SK-N-SH (cell line): Measurements from ENCODE around the gene NOD1. TPM values are rescaled to one million over a fixed set of nuclear protein-coding genes. Genes with fewer than 3 reads are reported as not detected.

Experiments used
- CTCF ChIA-PET: fragments of 300-600, 350-600 bp; formaldehyde crosslinking; extraction: SDS; loops from one replicate; lab custom pipeline; 2021; lab: Yijun Ruan, JAX
- POLR2A ChIA-PET: fragments of 350-600 bp; sonication (Branson Sonifier 250); formaldehyde crosslinking; extraction: SDS; loops from one replicate; lab custom pipeline; 2020; ENCODE audit warnings: antibody characterized with exemption, inconsistent platforms; lab: Yijun Ruan, JAX
- DNase-seq: peaks from one replicate; pipeline ENCODE4 v3.0.0; 2012
- H2AFZ ChIP-seq: fragments of 200-600 bp; sonication (generic); 2 replicates; pipeline ENCODE4 v1.8.1; 2016; ENCODE audit warnings: antibody characterized with exemption, mild to moderate bottlenecking, low read depth
- H3F3A ChIP-seq: fragments of 200-600 bp; sonication (generic); replicated peaks from 2 replicates; pipeline ENCODE3; 2016; ENCODE audit warnings: antibody characterized with exemption, mild to moderate bottlenecking; ENCODE audit not compliant: insufficient read depth
- H3K27ac ChIP-seq, 2 experiments: fragments of 200-500 bp in 1 of 2; fragments of 200-600 bp in 1 of 2; sonication (Bioruptor generic) in 1 of 2; sonication (generic), shearing (Covaris generic) in 1 of 2; 2 replicates each; pipeline versions ENCODE4 v1.5.1 to v1.6.1; 2014 to 2016; ENCODE audit warnings: low read depth in 2 of 2, inconsistent platforms in 1 of 2, low read length in 1 of 2, mild to moderate bottlenecking in 1 of 2, mixed read lengths in 1 of 2
- H3K27me3 ChIP-seq: fragments of 200-600 bp; sonication (generic), shearing (Covaris generic); 2 replicates; pipeline ENCODE4 v1.6.1; 2016; ENCODE audit warnings: mixed run types; ENCODE audit not compliant: insufficient read depth
- H3K36me3 ChIP-seq, 2 experiments: fragments of 200-500 bp in 1 of 2; fragments of 200-600 bp in 1 of 2; sonication (Bioruptor generic) in 1 of 2; sonication (generic) in 1 of 2; replicated peaks in 1 of 2; 2 replicates each; pipeline versions ENCODE3 to v1.5.1; 2014 to 2016; ENCODE audit warnings: low read length in 1 of 2, mild to moderate bottlenecking in 1 of 2; ENCODE audit not compliant: insufficient read depth in 2 of 2, control insufficient read depth in 1 of 2
- H3K4me1 ChIP-seq, 2 experiments: fragments of 200-500 bp in 1 of 2; fragments of 200-600 bp in 1 of 2; sonication (Bioruptor generic) in 1 of 2; sonication (generic), shearing (Covaris generic) in 1 of 2; 2 replicates each; pipeline versions ENCODE4 v1.5.1 to v1.6.1; 2014 to 2016; ENCODE audit warnings: low read depth in 1 of 2, low read length in 1 of 2, mixed run types in 1 of 2; ENCODE audit not compliant: insufficient read depth in 2 of 2, control insufficient read depth in 1 of 2
- H3K4me2 ChIP-seq: fragments of 200-600 bp; sonication (generic), shearing (Covaris generic); 2 replicates; pipeline ENCODE4 v1.6.1; 2017; ENCODE audit warnings: mixed run types
- H3K4me3 ChIP-seq, 2 experiments: fragments of 200-500 bp in 1 of 2; fragments of 200-600 bp in 1 of 2; sonication (Bioruptor generic) in 1 of 2; sonication (generic), shearing (Covaris generic) in 1 of 2; 2 replicates each; pipeline versions ENCODE4 v1.5.1 to v1.8.1; 2014 to 2016; ENCODE audit warnings: low read depth in 2 of 2, inconsistent platforms in 1 of 2, low read length in 1 of 2, mild to moderate bottlenecking in 1 of 2, mixed read lengths in 1 of 2, moderate library complexity in 1 of 2
- H3K79me2 ChIP-seq: fragments of 200-600 bp; sonication (generic); 2 replicates; pipeline ENCODE4 v1.8.1; 2017; ENCODE audit warnings: mild to moderate bottlenecking; ENCODE audit not compliant: insufficient read depth
- H3K9ac ChIP-seq: fragments of 200-600 bp; sonication (generic); 2 replicates; pipeline ENCODE4 v1.6.1; 2017; ENCODE audit warnings: mixed run types
- H3K9me2 ChIP-seq: fragments of 200-600 bp; sonication (generic); 2 replicates; pipeline ENCODE4 v1.6.1; 2017; ENCODE audit warnings: mixed run types
- H3K9me3 ChIP-seq: fragments of 200-600 bp; sonication (generic); 2 replicates; pipeline ENCODE4 v1.6.1; 2017; ENCODE audit warnings: mixed run types, mild to moderate bottlenecking, moderate library complexity
- H4K20me1 ChIP-seq: fragments of 200-600 bp; sonication (generic); 2 replicates; pipeline ENCODE4 v1.6.1; 2017; ENCODE audit warnings: mild to moderate bottlenecking, mixed run types; ENCODE audit not compliant: insufficient read depth
- GABPA ChIP-seq: IDR thresholded peaks from 2 replicates; pipeline ENCODE4 v1.4.0; 2012; ENCODE audit warnings: low read depth, mild to moderate bottlenecking
- JUND ChIP-seq: IDR thresholded peaks from 2 replicates; pipeline ENCODE4 v1.4.0; 2012
- MAX ChIP-seq: IDR thresholded peaks from 2 replicates; pipeline ENCODE4 v1.4.0; 2012; ENCODE audit warnings: low read depth
- MEF2A ChIP-seq: IDR thresholded peaks from 2 replicates; pipeline ENCODE4 v1.4.0; 2012; ENCODE audit warnings: low read depth, borderline replicate concordance
- MXI1 ChIP-seq: IDR thresholded peaks from 2 replicates; pipeline ENCODE4 v1.6.1; 2012; ENCODE audit warnings: mild to moderate bottlenecking, low read depth, low read length, improper control_type of control experiment
- NFIC ChIP-seq: IDR thresholded peaks from 2 replicates; pipeline ENCODE4 v1.4.0; 2012; ENCODE audit warnings: borderline replicate concordance
- PBX3 ChIP-seq: IDR thresholded peaks from 2 replicates; pipeline ENCODE4; 2012
- RAD21 ChIP-seq: IDR thresholded peaks from 2 replicates; pipeline ENCODE4 v1.6.1; 2012; ENCODE audit warnings: mild to moderate bottlenecking, low read length
- RCOR1 ChIP-seq: fragments of 150-350 bp; IDR thresholded peaks from 2 replicates; pipeline ENCODE4 v1.6.1; 2017; ENCODE audit warnings: antibody characterized with exemption, low read length
- RXRA ChIP-seq: IDR thresholded peaks from 2 replicates; pipeline ENCODE4 v1.4.0; 2012; ENCODE audit warnings: low read depth, mild to moderate bottlenecking, borderline replicate concordance
- SIN3A ChIP-seq: IDR thresholded peaks from 2 replicates; pipeline ENCODE4 v1.6.1; 2012; ENCODE audit warnings: low read depth, mild to moderate bottlenecking, low read length, moderate library complexity, borderline replicate concordance
- SMC3 ChIP-seq: IDR thresholded peaks from 2 replicates; pipeline ENCODE4 v1.6.1; 2012; ENCODE audit warnings: low read depth, low read length, improper control_type of control experiment
- TAF1 ChIP-seq: IDR thresholded peaks from 2 replicates; pipeline ENCODE4 v1.6.1; 2012; ENCODE audit warnings: low read depth, mild to moderate bottlenecking, low read length, moderate library complexity, borderline replicate concordance
- TCF12 ChIP-seq: IDR thresholded peaks from 2 replicates; pipeline ENCODE4 v1.4.0; 2012
- TEAD4 ChIP-seq: IDR thresholded peaks from 2 replicates; pipeline ENCODE4 v1.4.0; 2012; ENCODE audit warnings: mild to moderate bottlenecking, borderline replicate concordance; ENCODE audit not compliant: insufficient read depth
- ZBTB33 ChIP-seq: IDR thresholded peaks from 2 replicates; pipeline ENCODE4 v1.4.0; 2012; ENCODE audit warnings: low read depth, borderline replicate concordance
- WGBS: methylation state at CpG from one replicate; pipeline ENCODE4 v1.1.6; 2017; ENCODE audit warnings: low lambda C conversion rate; 5-methylcytosine and 5-hydroxymethylcytosine counted together
- polyA plus RNA-seq, 3 experiments: library from polyadenylated mRNA; depleted of rRNA; stranded (reverse); fragments of >200 nt; gene quantifications; 2 replicates each; pipeline ENCODE4 v1.2.3, GENCODE V29; 2012
- TF ChIP-seq, protein P1 (sequence below): fragments of 200-600 bp; sonication (generic); IDR thresholded peaks from 2 replicates; pipeline ENCODE4 v1.6.1; 2017; ENCODE audit warnings: antibody characterized with exemption, mild to moderate bottlenecking, moderate library complexity

The NOD1 gene
- polyA plus RNA-seq, 1 of the 3 experiments (the other 2 are of a cell fraction): 5.5 TPM

GRCh38 chr7:30515761-30516160 is 37.2 kb upstream of the NOD1 start (continued):
- TF ChIP-seq MXI1 (no peak), PBX3 (no peak), MEF2A (no peak), RCOR1 (no peak), MAX (no peak)

GRCh38 chr7:30514776-30515175 is 36.2 kb upstream of the NOD1 start:
- WGBS: 90% methylated on average over 1 of the region's 1 CpG
- Histone ChIP-seq H3K4me2 (no peak overlapping the region), H3K27me3 (no peaks in the 10 kb centered on the region)
- POLR2A ChIA-PET: no interaction called here
- TF ChIP-seq RAD21 (no peak), RXRA (no peak), RCOR1 (no peak), GABPA (no peak), ZBTB33 (no peak), TEAD4 (no peak), MEF2A (no peak), TAF1 (no peak), SIN3A (no peak), SMC3 (no peak), NFIC (no peak), TCF12 (no peak), JUND (no peak)
- TF ChIP-seq, protein P1, sequence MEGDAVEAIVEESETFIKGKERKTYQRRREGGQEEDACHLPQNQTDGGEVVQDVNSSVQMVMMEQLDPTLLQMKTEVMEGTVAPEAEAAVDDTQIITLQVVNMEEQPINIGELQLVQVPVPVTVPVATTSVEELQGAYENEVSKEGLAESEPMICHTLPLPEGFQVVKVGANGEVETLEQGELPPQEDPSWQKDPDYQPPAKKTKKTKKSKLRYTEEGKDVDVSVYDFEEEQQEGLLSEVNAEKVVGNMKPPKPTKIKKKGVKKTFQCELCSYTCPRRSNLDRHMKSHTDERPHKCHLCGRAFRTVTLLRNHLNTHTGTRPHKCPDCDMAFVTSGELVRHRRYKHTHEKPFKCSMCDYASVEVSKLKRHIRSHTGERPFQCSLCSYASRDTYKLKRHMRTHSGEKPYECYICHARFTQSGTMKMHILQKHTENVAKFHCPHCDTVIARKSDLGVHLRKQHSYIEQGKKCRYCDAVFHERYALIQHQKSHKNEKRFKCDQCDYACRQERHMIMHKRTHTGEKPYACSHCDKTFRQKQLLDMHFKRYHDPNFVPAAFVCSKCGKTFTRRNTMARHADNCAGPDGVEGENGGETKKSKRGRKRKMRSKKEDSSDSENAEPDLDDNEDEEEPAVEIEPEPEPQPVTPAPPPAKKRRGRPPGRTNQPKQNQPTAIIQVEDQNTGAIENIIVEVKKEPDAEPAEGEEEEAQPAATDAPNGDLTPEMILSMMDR: no peak
- TF ChIP-seq, all 33 proteins: peak for 0
- no peak overlapping the region for H2AFZ ChIP-seq
- H3F3A ChIP-seq: no peaks in the 10 kb centered on the region
- no peaks in the 10 kb centered on the region for H4K20me1 ChIP-seq
- no peaks in the 10 kb centered on the region for H3K36me3 ChIP-seq
- no peak overlapping the region for H3K27ac ChIP-seq
- H3K4me1 ChIP-seq: peaks cover 0 to 8% of the 10 kb centered on the region in 2 experiments; a peak in 2 of 4 replicates
- no peaks in the 10 kb centered on the region for H3K9me3 ChIP-seq
- CTCF ChIA-PET: no interaction called here
- no peak for DNase-seq
- H3K4me3 ChIP-seq: no peak overlapping the region
- H3K9ac ChIP-seq: no peak overlapping the region
- H3K9me2 ChIP-seq: no peaks in the 10 kb centered on the region
- H3K79me2 ChIP-seq: no peaks in the 10 kb centered on the region
